GM12878 (cell line): ENCODE data around the gene OPRM1. TPM values are rescaled to one million over a fixed set of nuclear protein-coding genes. Genes with fewer than 3 reads are reported as not detected.

ENCODE experiments used
- ATAC-seq: fragments of 200-7000 bp; cut with Tn5 transposase; 3 replicates; pipeline ENCODE4 v1.9.1; 2020; ENCODE audit warnings: mild to moderate bottlenecking, moderate library complexity
- BruUV-seq: library from RNA; stranded (reverse); fragments of 400-500 nt; replicated peaks from 2 replicates; lab custom pipeline; 2021; lab: Mats Ljungman, UMichigan
- CTCF ChIA-PET: fragments of 300-600 bp; sonication (Branson Sonifier 250); formaldehyde crosslinking; extraction: SDS; loops from one replicate; lab custom pipeline; 2021; ENCODE audit warnings: inconsistent platforms; lab: Yijun Ruan, JAX
- POLR2A ChIA-PET: fragments of 350-600 bp; formaldehyde crosslinking; extraction: SDS; loops from one replicate; lab custom pipeline; 2021; ENCODE audit warnings: inconsistent platforms; lab: Charles Lee
- RAD21 ChIA-PET: fragments of 300-600 bp; sonication (Branson Sonifier 250); formaldehyde crosslinking; loops from one replicate; lab custom pipeline; 2023; ENCODE audit warnings: antibody characterized with exemption; ENCODE audit not compliant: unreplicated experiment; lab: Charles Lee
- SMC1A ChIA-PET: fragments of 300-600 bp; sonication (Branson Sonifier 250); formaldehyde crosslinking; loops from one replicate; lab custom pipeline; 2023; ENCODE audit not compliant: unreplicated experiment, uncharacterized antibody; lab: Charles Lee
- DNase-seq: peaks from one replicate; pipeline ENCODE4 v3.0.0-alpha.2; 2011; ENCODE audit warnings: low read depth, low spot score
- FAIRE-seq: peaks from 3 replicates; lab custom pipeline; 2011; peaks lifted over from hg19 to GRCh38; lab: Jason Lieb, UNC
- H2AFZ ChIP-seq: 2 replicates; pipeline ENCODE4 v1.6.0; 2011; ENCODE audit warnings: low read depth, low read length, control low read depth; ENCODE audit not compliant: control insufficient read depth
- H3K27ac ChIP-seq: 2 replicates; pipeline ENCODE4 v1.5.1; 2011; ENCODE audit warnings: control low read depth; ENCODE audit not compliant: control insufficient read depth, insufficient read depth
- H3K27me3 ChIP-seq, 2 experiments: replicated peaks in 1 of 2; 2 replicates each; pipeline versions ENCODE4 v1.6.0 to v1.6.1; 2011; ENCODE audit warnings: low read length in 1 of 2; ENCODE audit not compliant: control insufficient read depth in 2 of 2, insufficient read depth in 2 of 2
- H3K36me3 ChIP-seq, 2 experiments: 2 replicates each; pipeline ENCODE4 v1.5.1; 2011; ENCODE audit warnings: low read length in 1 of 2; ENCODE audit not compliant: control insufficient read depth in 2 of 2, insufficient read depth in 2 of 2
- H3K4me1 ChIP-seq: 2 replicates; pipeline ENCODE4 v1.6.1; 2011; ENCODE audit warnings: mild to moderate bottlenecking, low read length, moderate library complexity, mixed read lengths; ENCODE audit not compliant: control insufficient read depth, insufficient read depth
- H3K4me2 ChIP-seq: 2 replicates; pipeline ENCODE4 v1.6.0; 2011; ENCODE audit warnings: control low read depth; ENCODE audit not compliant: control insufficient read depth, insufficient read depth
- H3K4me3 ChIP-seq: fragments of 200-600 bp; sonication (generic); 2 replicates; pipeline ENCODE4 v1.5.1; 2016
- H3K79me2 ChIP-seq: 2 replicates; pipeline ENCODE4 v1.6.0; 2011; ENCODE audit warnings: low read length; ENCODE audit not compliant: control insufficient read depth, insufficient read depth
- H3K9ac ChIP-seq: 2 replicates; pipeline ENCODE4 v1.8.0; 2011; ENCODE audit warnings: low read length, control low read depth, mixed read lengths; ENCODE audit not compliant: control insufficient read depth, insufficient read depth
- H3K9me3 ChIP-seq: replicated peaks from 3 replicates; pipeline ENCODE4 v1.5.1; 2011; ENCODE audit warnings: mild to moderate bottlenecking, low read length; ENCODE audit not compliant: control insufficient read depth, insufficient read depth
- H4K20me1 ChIP-seq: 2 replicates; pipeline ENCODE4 v1.6.0; 2011; ENCODE audit not compliant: control insufficient read depth, insufficient read depth
- CHD4 ChIP-seq: fragments of 200-600 bp; sonication (generic); IDR thresholded peaks from 2 replicates; pipeline ENCODE4 v1.6.1; 2016; ENCODE audit warnings: mild to moderate bottlenecking
- EGR1 ChIP-seq, 2 experiments: IDR thresholded peaks; 1 replicate in 1 of 2; 2 replicates in 1 of 2; pipeline ENCODE4 v1.6.1; 2011 to 2012; ENCODE audit warnings: low read depth in 2 of 2, low read length in 2 of 2, borderline replicate concordance in 1 of 2, mild to moderate bottlenecking in 1 of 2, moderate library complexity in 1 of 2
- EZH2 ChIP-seq: IDR thresholded peaks from 2 replicates; pipeline ENCODE4 v1.6.1; 2012; ENCODE audit warnings: low read depth, mild to moderate bottlenecking, control low read depth, inconsistent platforms, low read length, borderline replicate concordance; ENCODE audit not compliant: control insufficient read depth
- HSF1 ChIP-seq: fragments of 150-350 bp; IDR thresholded peaks from 2 replicates; pipeline ENCODE4 v1.6.1; 2014; ENCODE audit warnings: mild to moderate bottlenecking, low read depth, low read length
- IRF4 ChIP-seq: IDR thresholded peaks from 2 replicates; pipeline ENCODE4 v1.6.1; 2011; ENCODE audit warnings: low read depth, low read length
- IRF5 ChIP-seq: fragments of 450-650 bp; IDR thresholded peaks from 2 replicates; pipeline ENCODE4 v1.6.1; 2017; ENCODE audit warnings: borderline replicate concordance
- KDM1A ChIP-seq: fragments of 200-600 bp; sonication (generic); IDR thresholded peaks from 2 replicates; pipeline ENCODE4 v1.6.1; 2016; ENCODE audit warnings: borderline replicate concordance
- MTA2 ChIP-seq: fragments of 450-650 bp; IDR thresholded peaks from 2 replicates; pipeline ENCODE4 v1.6.1; 2016; ENCODE audit warnings: low read depth, mild to moderate bottlenecking, moderate library complexity
- MYB ChIP-seq: fragments of 150-350 bp; IDR thresholded peaks from 2 replicates; pipeline ENCODE4 v1.6.1; 2014; ENCODE audit warnings: mild to moderate bottlenecking, low read depth, low read length, borderline replicate concordance
- PBX3 ChIP-seq: IDR thresholded peaks from 2 replicates; pipeline ENCODE4 v1.6.1; 2011; ENCODE audit warnings: mild to moderate bottlenecking, low read depth, low read length, moderate library complexity; ENCODE audit not compliant: insufficient replicate concordance
- POLR2AphosphoS2 ChIP-seq: IDR thresholded peaks from 2 replicates; pipeline ENCODE4 v1.6.1; 2011; ENCODE audit warnings: low read depth, mild to moderate bottlenecking, low read length, improper control_type of control experiment, moderate library complexity
- SP1 ChIP-seq: IDR thresholded peaks from one replicate; pipeline ENCODE4 v1.6.1; 2011; ENCODE audit warnings: low read depth, low read length
- TARDBP ChIP-seq: IDR thresholded peaks from 2 replicates; pipeline ENCODE4 v1.6.1; 2016; ENCODE audit warnings: borderline replicate concordance
- ZBTB40 ChIP-seq: fragments of 450-650 bp; IDR thresholded peaks from 2 replicates; pipeline ENCODE4 v1.6.1; 2016; ENCODE audit warnings: mild to moderate bottlenecking, moderate library complexity, borderline replicate concordance
- ZNF207 ChIP-seq: fragments of 450-650 bp; IDR thresholded peaks from 2 replicates; pipeline ENCODE4 v1.6.1; 2014; ENCODE audit warnings: antibody characterized with exemption, mild to moderate bottlenecking, borderline replicate concordance
- WGBS: methylation state at CpG from one replicate; pipeline ENCODE4 v1.1.6; 2016; ENCODE audit warnings: low lambda C conversion rate; ENCODE audit not compliant: insufficient replicate concordance, insufficient coverage; ENCODE audit errors: missing lambda C conversion rate; 5-methylcytosine and 5-hydroxymethylcytosine counted together
- in situ Hi-C: fragments of 300-500 bp; cut with MboI; formaldehyde crosslinking; loops from 9 replicates; pipeline ENCODE4 v1.14.3; 2018; ENCODE audit warnings: mixed read lengths
- intact Hi-C: fragments of 100-400 bp; cut with micrococcal nuclease; formaldehyde crosslinking; loops from one replicate; pipeline ENCODE4 v1.14.2; 2022; ENCODE audit not compliant: unreplicated experiment
- polyA plus RNA-seq, 11 experiments: library from polyadenylated mRNA; depleted of rRNA in 4 of 11; unstranded in 6 of 11; stranded (reverse) in 5 of 11; fragments of >200 nt; fragmentation: Nextera tagmentation in 4 of 11; fragmentation: Illumina TruSeq in 1 of 11; extraction: Ambion mirVana in 4 of 11; extraction: Trizol in 1 of 11; gene quantifications; 1 replicate in 1 of 11; 2 replicates in 10 of 11; pipeline versions ENCODE4 v1.2.1 to v1.2.3, GENCODE V29; 2011 to 2016; ENCODE audit warnings: inconsistent platforms in 2 of 11, missing spikeins in 2 of 11, low read depth in 1 of 11
- total RNA-seq, 4 experiments: library from RNA; depleted of rRNA in 3 of 4; stranded (reverse); fragments of >200 nt in 3 of 4; fragmentation: Illumina TruSeq in 1 of 4; extraction: Trizol in 1 of 4; gene quantifications; 2 replicates each; pipeline versions ENCODE4 v1.2.1 to v1.2.3, GENCODE V29; 2013 to 2021

Gene OPRM1
- total and polyA plus RNA-seq, 10 of the 15 experiments (the other 5 are each of a cell fraction or from before 2014, with no cell fraction given) = not detected

GRCh38 chr6:154229786-154230185, 190.7 kb downstream of the OPRM1 start:
- Histone ChIP-seq H2AFZ (no peak overlapping the region), H3K27ac (peak overlapping the region; percentile 35; the same call in 1 of the 2 replicates), H3K9me3 (no peaks in the 10 kb centered on the region; the same call in 1 of the 3 replicates), H4K20me1 (no peaks in the 10 kb centered on the region), H3K36me3 (peaks cover 0 to 4% of the 10 kb centered on the region in 2 experiments; a peak in 2 of 4 replicates), H3K4me3 (0 out of 2 replicates have a peak overlapping the region, but pooled peaks have one; percentile 4), H3K27me3 (no peaks in the 10 kb centered on the region), H3K79me2 (peaks cover 44% of the 10 kb centered on the region), H3K4me1 (peaks cover 9% of the 10 kb centered on the region), H3K4me2 (peak overlapping the region; percentile 82), H3K9ac (no peak overlapping the region)
- ChIA-PET POLR2A (interaction anchor here (0.6 to 1.1 kb wide), 5 partner anchors 14 to 423 kb away, joined by 3 to 4 read pairs (median 3); no protein-coding TSS in a partner anchor), CTCF (interaction anchor here (0.6 to 1.7 kb wide), 2 partner anchors 11 to 43 kb away, joined by 3 to 5 read pairs; no protein-coding TSS in a partner anchor), RAD21 (interaction anchor here (1.0 to 2.0 kb wide), 3 partner anchors 20 to 73 kb away, joined by 3 to 5 read pairs (median 4); no protein-coding TSS in a partner anchor), SMC1A (interaction anchor here (1.0 to 10.9 kb wide), 6 partner anchors 10 to 70 kb away, joined by 3 to 152 read pairs (median 5); no protein-coding TSS in a partner anchor)
- no TSS peak for BruUV-seq
- intact Hi-C loops = loop anchor here (1.0 to 5.0 kb wide), 3 partner anchors 20 to 72 kb away; no protein-coding TSS in a partner anchor
- 0% methylated on average over 6 of the region's 6 CpGs for WGBS
- no peak for DNase-seq
- peak; percentile 95 for FAIRE-seq
- in situ Hi-C loops = loop anchor here (25.0 kb wide), 1 partner anchor 1242 kb away; the partner anchor contains the start of gene FBXO5
- peak; percentile 82 for ATAC-seq
- TF ChIP-seq ZNF207 (no peak), MYB (no peak), CHD4 (no peak), TARDBP (no peak), PBX3 (no peak), IRF5 (no peak), POLR2AphosphoS2 (no peak), EZH2 (no peak), KDM1A (no peak), IRF4 (peak; percentile 79), HSF1 (no peak), MTA2 (0 out of 2 replicates have a peak, but pooled peaks have one; percentile 14), ZBTB40 (peak; percentile 63; the same call in 1 of the 2 replicates), EGR1 (IDR thresholded peaks at IDR 0.05; ENCODE audit: borderline replicate concordance in 1 of 2, low read depth in 2 of 2, low read length in 2 of 2) (no peak), SP1 (no peak)
